Breast epithelium (tissue), 4 donors: ENCODE results near the gene TPST2. TPM values are rescaled to one million over a fixed set of nuclear protein-coding genes. Genes with fewer than 3 reads are reported as not detected.

Experiments used
- DNase-seq, 2 donors: peaks; one replicate each; pipeline ENCODE4 v3.0.0-alpha.2; 2019; ENCODE audit warnings: low spot score in 2 of 2
- H3K27ac ChIP-seq, 2 donors: fragments of 200-600 bp; sonication (generic) in 1 of 2; one replicate each; pipeline ENCODE4 v1.5.1; 2016 to 2019; ENCODE audit warnings: mild to moderate bottlenecking in 1 of 2
- H3K27me3 ChIP-seq, 2 donors: fragments of 200-600 bp; sonication (generic) in 1 of 2; one replicate each; pipeline versions ENCODE4 v1.5.1 to v1.6.0; 2017 to 2019; ENCODE audit warnings: control low read depth in 1 of 2, mild to moderate bottlenecking in 1 of 2
- H3K36me3 ChIP-seq: fragments of 200-600 bp; one replicate; pipeline ENCODE4 v1.5.1; 2019
- H3K4me1 ChIP-seq, 2 donors: fragments of 200-600 bp; sonication (generic); one replicate each; pipeline ENCODE4 v1.5.1; 2016 to 2019; ENCODE audit warnings: control low read depth in 1 of 2
- H3K4me3 ChIP-seq, 3 donors: fragments of 200-600 bp; sonication (generic); 1 replicate in 2 of 3; 2 replicates in 1 of 3; pipeline ENCODE4 v1.5.1; 2016 to 2019; ENCODE audit warnings: mild to moderate bottlenecking in 3 of 3, moderate library complexity in 2 of 3
- H3K9me3 ChIP-seq, 2 donors: fragments of 200-600 bp; sonication (generic) in 1 of 2; one replicate each; pipeline ENCODE4 v1.5.1; 2016 to 2019; ENCODE audit warnings: control low read depth in 1 of 2
- CTCF ChIP-seq, 3 donors: fragments of 450-650 bp; IDR thresholded peaks; one replicate each; pipeline ENCODE4 v1.5.1; 2016 to 2017; ENCODE audit warnings: antibody characterized with exemption in 3 of 3, mild to moderate bottlenecking in 3 of 3, moderate library complexity in 3 of 3
- POLR2A ChIP-seq: fragments of 450-650 bp; IDR thresholded peaks from one replicate; pipeline ENCODE4 v1.6.1; 2016; ENCODE audit warnings: antibody characterized with exemption, mild to moderate bottlenecking, moderate library complexity
- POLR2AphosphoS5 ChIP-seq, 3 donors: sonication (generic); formaldehyde crosslinking; IDR thresholded peaks; one replicate each; pipeline ENCODE4 v1.6.1; 2017; ENCODE audit warnings: antibody characterized with exemption in 3 of 3
- intact Hi-C: fragments of 100-400 bp; cut with DNase I; formaldehyde crosslinking; loops from one replicate; pipeline ENCODE4 v1.15.1; 2023; ENCODE audit warnings: low total_unique reads
- total RNA-seq, 3 donors: library from RNA; depleted of rRNA; stranded (reverse); fragments of >200 nt; gene quantifications; one replicate each; pipeline ENCODE4 v1.1.0, GENCODE V29; 2016

Gene TPST2
- total RNA-seq, 3 donors from 2014 or later = 36.6 to 81.9 (median 59.8) TPM

GRCh38 chr22:26547837-26548236 is 42.1 kb downstream of the TPST2 start:
- Histone ChIP-seq H3K4me3 (no peak overlapping the region), H3K36me3 (no peaks in the 10 kb centered on the region), H3K9me3 (no peaks in the 10 kb centered on the region), H3K27me3 (no peaks in the 10 kb centered on the region), H3K27ac (no peak overlapping the region), H3K4me1 (no peaks in the 10 kb centered on the region)
- intact Hi-C loops = loop anchor here (5.0 kb wide), 1 partner anchor 86 kb away; no protein-coding TSS in a partner anchor
- no peak for DNase-seq
- TF ChIP-seq CTCF (IDR thresholded peaks at IDR 0.05) = no peak
- no peak for TF ChIP-seq POLR2A
- TF ChIP-seq POLR2AphosphoS5 (IDR thresholded peaks at IDR 0.05) = no peak

- H3K27ac ChIP-seq = no peak overlapping the region
- no peaks in the 10 kb centered on the region for H3K9me3 ChIP-seq
- H3K4me1 ChIP-seq = no peaks in the 10 kb centered on the region
- TF ChIP-seq CTCF (IDR thresholded peaks at IDR 0.05) (no peak), POLR2AphosphoS5 (IDR thresholded peaks at IDR 0.05) (no peak), POLR2A (no peak)
- DNase-seq = no peak
- no peaks in the 10 kb centered on the region for H3K36me3 ChIP-seq
- intact Hi-C loops = loop anchor here (5.0 kb wide), 1 partner anchor 85 kb away; no protein-coding TSS in a partner anchor
- H3K4me3 ChIP-seq = no peak overlapping the region
- H3K27me3 ChIP-seq = no peaks in the 10 kb centered on the region
These were observed 42.5 kb downstream of the TPST2 start for GRCh38 chr22:26547426-26547825.

GRCh38 chr22:26546282-26546681 is 43.6 kb downstream of the TPST2 start:
- Histone ChIP-seq H3K9me3 (no peaks in the 10 kb centered on the region), H3K27me3 (no peaks in the 10 kb centered on the region), H3K4me3 (no peak overlapping the region), H3K4me1 (no peaks in the 10 kb centered on the region), H3K36me3 (no peaks in the 10 kb centered on the region), H3K27ac (no peak overlapping the region)
- no peak for DNase-seq
- no peak for TF ChIP-seq POLR2A
- no peak for TF ChIP-seq POLR2AphosphoS5 (IDR thresholded peaks at IDR 0.05)
- TF ChIP-seq CTCF (IDR thresholded peaks at IDR 0.05) = no peak
- intact Hi-C loops = loop anchor here (5.0 kb wide), 1 partner anchor 84 kb away; no protein-coding TSS in a partner anchor

- Histone ChIP-seq H3K27me3 (no peaks in the 10 kb centered on the region), H3K27ac (no peak overlapping the region), H3K36me3 (no peaks in the 10 kb centered on the region), H3K9me3 (no peaks in the 10 kb centered on the region), H3K4me1 (no peaks in the 10 kb centered on the region), H3K4me3 (no peak overlapping the region)
- intact Hi-C loops = loop anchor here (5.0 kb wide), 1 partner anchor 84 kb away; no protein-coding TSS in a partner anchor
- DNase-seq = no peak
- TF ChIP-seq POLR2AphosphoS5 (IDR thresholded peaks at IDR 0.05) (no peak), POLR2A (no peak), CTCF (IDR thresholded peaks at IDR 0.05) (no peak)
These were observed 44.1 kb downstream of the TPST2 start for GRCh38 chr22:26545827-26546226.

- H3K27ac ChIP-seq = no peak overlapping the region
- intact Hi-C loops = loop anchor here (5.0 kb wide), 1 partner anchor 83 kb away; no protein-coding TSS in a partner anchor
- H3K9me3 ChIP-seq = no peaks in the 10 kb centered on the region
- H3K27me3 ChIP-seq = no peaks in the 10 kb centered on the region
- no peak overlapping the region for H3K4me3 ChIP-seq
- H3K4me1 ChIP-seq = no peaks in the 10 kb centered on the region
- no peak for TF ChIP-seq CTCF (IDR thresholded peaks at IDR 0.05)
- TF ChIP-seq POLR2A = no peak
- DNase-seq = no peak
- no peaks in the 10 kb centered on the region for H3K36me3 ChIP-seq
These were observed 44.5 kb downstream of the TPST2 start for GRCh38 chr22:26545385-26545784.
